ENCODE data around the gene WHRN.

The WHRN gene

DNA sequence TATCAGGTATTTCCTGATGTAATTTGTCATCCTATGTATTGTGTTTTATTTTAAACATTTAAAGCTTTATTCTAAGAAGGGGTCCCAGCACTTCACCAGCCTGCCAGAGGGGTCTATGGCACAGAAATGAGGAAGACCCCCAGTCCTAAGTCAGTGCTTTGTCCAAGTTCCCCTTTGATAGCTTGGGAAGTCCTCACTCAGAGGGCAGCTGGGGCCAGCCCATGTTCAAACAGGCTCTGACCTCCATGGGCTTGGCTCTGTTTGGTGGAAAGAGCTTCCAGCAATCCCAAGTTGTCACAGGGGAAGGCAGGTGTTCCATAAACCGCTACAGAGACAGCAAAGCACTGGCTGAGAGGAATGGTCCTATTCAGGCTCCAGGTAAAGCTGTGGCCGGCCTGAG, 90.9 kb downstream of the WHRN start:
- no peak for DNase-seq (ENCODE audit: low read depth)
- TF ChIP-seq, protein P1, sequence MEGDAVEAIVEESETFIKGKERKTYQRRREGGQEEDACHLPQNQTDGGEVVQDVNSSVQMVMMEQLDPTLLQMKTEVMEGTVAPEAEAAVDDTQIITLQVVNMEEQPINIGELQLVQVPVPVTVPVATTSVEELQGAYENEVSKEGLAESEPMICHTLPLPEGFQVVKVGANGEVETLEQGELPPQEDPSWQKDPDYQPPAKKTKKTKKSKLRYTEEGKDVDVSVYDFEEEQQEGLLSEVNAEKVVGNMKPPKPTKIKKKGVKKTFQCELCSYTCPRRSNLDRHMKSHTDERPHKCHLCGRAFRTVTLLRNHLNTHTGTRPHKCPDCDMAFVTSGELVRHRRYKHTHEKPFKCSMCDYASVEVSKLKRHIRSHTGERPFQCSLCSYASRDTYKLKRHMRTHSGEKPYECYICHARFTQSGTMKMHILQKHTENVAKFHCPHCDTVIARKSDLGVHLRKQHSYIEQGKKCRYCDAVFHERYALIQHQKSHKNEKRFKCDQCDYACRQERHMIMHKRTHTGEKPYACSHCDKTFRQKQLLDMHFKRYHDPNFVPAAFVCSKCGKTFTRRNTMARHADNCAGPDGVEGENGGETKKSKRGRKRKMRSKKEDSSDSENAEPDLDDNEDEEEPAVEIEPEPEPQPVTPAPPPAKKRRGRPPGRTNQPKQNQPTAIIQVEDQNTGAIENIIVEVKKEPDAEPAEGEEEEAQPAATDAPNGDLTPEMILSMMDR (IDR thresholded peaks at IDR 0.05; ENCODE audit: low read depth, low read length, missing control alignments), result no peak
- in situ Hi-C loops (cut with HindIII; ENCODE audit: low sequenced_read_pairs), result no loop called here
- no peak overlapping the region for H3K4me3 ChIP-seq (ENCODE audit: low read depth, low read length)

DNA sequence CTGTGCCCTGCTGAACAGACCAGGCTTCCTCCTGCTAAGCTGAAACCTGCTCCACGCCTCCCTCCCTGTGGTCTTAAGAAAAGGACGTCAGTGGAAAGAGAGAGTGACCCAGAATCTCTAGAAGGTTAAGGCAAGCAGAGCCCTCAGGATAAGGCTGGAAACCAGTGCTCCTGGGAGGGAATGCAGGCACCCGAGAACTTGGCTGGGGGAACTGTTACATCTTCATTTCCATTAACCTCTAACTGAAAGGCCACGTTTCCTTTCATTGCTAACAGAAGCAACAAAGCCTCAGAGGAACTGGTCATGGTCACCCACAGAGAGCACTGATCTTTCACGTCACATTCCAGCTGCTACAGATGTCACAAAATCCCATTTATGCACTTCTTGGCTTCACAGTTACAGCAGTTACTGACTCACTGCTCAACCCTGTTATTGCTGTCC, 91.4 kb downstream of the WHRN start:
- H3K4me3 ChIP-seq (ENCODE audit: low read depth, low read length), result no peak overlapping the region
- peak; percentile 91 for DNase-seq (ENCODE audit: low read depth)
- TF ChIP-seq, protein P1 (IDR thresholded peaks at IDR 0.05; ENCODE audit: low read depth, low read length, missing control alignments), result no peak
- in situ Hi-C loops (cut with HindIII; ENCODE audit: low sequenced_read_pairs), result no loop called here

DNA sequence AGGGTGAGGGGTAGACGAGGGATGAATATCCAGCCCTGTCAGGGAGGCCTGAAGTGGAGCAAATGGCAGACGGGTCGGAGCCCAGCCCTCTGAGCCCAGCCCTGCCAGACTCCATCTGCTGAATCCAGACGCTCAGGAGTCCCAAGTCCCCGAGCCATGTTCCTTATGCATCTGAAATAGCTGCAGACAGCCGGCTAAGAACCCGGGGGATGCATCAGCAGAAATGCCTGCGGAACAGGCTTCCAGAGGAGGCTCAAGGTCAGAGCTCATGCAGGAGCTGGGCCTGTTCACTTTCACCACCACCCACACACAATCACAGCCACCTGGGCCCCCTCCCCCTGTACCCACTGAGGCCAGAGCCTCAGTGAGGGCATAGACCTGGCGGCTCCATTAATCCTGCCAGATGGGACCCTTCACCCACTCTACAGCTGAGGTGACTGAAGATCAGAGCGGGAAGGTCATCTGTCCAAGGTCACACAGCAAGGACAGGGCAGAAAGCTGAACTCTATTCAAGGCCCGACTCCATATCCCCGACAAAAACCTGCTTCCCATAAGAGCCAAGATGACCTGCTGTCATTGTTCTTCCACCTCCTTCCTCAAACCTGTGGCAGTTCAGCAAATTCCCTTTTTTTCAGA, 93.1 kb downstream of the WHRN start:
- TF ChIP-seq, protein P1 (IDR thresholded peaks at IDR 0.05; ENCODE audit: low read depth, low read length, missing control alignments), result no peak
- in situ Hi-C loops (cut with HindIII; ENCODE audit: low sequenced_read_pairs), result no loop called here
- DNase-seq (ENCODE audit: low read depth), result no peak
- H3K4me3 ChIP-seq (ENCODE audit: low read depth, low read length), result no peak overlapping the region

DNA sequence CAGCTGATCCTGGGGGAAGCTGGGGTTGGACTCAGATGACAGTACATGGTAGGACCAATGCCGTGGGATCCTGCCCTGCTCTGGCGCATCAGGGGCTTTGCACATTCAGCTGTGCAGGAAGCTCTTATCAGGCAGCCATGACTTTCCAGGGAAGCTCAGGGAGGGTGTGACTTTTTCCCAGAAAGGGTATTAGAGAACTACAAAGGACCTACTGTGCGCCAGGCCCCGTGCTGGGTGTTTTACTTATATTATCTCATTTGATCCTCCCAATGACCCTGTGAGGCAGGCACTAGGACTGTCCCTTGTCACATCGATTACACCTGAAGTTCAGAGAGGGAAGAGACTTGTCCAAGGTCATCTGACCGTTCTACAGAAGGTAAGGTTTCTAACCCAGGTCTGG, 93.8 kb downstream of the WHRN start:
- no peak for DNase-seq (ENCODE audit: low read depth)
- TF ChIP-seq, protein P1 (IDR thresholded peaks at IDR 0.05; ENCODE audit: low read depth, low read length, missing control alignments), result no peak
- H3K4me3 ChIP-seq (ENCODE audit: low read depth, low read length), result no peak overlapping the region
- in situ Hi-C loops (cut with HindIII; ENCODE audit: low sequenced_read_pairs), result no loop called here

DNA sequence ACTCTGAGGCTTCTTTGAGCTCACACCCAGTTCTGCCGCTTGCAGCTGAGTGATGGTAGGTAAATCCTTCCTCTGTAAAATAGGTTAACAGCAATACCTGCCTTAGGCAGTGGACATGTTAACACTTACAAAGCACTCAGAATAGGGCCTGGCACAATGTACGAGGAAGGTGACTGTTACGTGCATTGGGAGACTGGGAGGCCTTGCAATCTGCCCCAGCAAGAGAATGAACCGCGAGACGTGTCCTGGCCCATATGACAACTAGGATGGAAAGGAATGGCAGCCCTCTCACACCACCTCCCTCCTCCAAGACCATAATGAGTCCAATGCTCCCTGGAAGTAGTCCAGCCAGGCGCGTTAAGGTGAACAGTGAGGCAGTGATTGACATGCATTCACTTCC, 94.4 kb downstream of the WHRN start:
- no peak overlapping the region for H3K4me3 ChIP-seq (ENCODE audit: low read depth, low read length)
- no peak for DNase-seq (ENCODE audit: low read depth)
- TF ChIP-seq, protein P1 (IDR thresholded peaks at IDR 0.05; ENCODE audit: low read depth, low read length, missing control alignments), result no peak
- in situ Hi-C loops (cut with HindIII; ENCODE audit: low sequenced_read_pairs), result no loop called here

DNA sequence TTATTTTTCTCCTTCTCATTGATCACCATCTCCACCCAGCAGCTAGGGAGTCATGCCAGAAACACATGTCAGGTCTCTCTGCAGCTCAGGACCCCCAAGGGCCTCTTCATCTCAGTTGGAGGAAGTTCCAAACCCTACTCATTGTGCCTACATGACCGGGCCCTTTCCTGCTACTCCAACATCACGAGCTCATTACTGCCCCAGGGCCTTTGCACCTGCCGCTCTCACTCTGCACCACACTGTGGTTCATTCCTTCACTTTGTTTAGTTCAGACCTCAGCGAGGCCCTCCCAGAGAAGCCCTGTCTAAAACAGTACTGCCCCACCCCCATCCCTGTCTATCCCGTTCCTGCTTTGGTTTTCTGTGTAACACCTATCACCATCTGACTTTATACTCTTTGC, 95.4 kb downstream of the WHRN start:
- TF ChIP-seq, protein P1 (IDR thresholded peaks at IDR 0.05; ENCODE audit: low read depth, low read length, missing control alignments), result no peak
- in situ Hi-C loops (cut with HindIII; ENCODE audit: low sequenced_read_pairs), result no loop called here
- H3K4me3 ChIP-seq (ENCODE audit: low read depth, low read length), result no peak overlapping the region

More for the DNA sequence above, 95.4 kb downstream of the WHRN start:
- DNase-seq (ENCODE audit: low read depth), result no peak

Measured in astrocyte of the cerebellum (primary cell).